CD4-positive, alpha-beta T cell treated with Interleukin-10 for 1 hour (primary cell): ENCODE results near the gene CHAF1A.

Experiments
- DNase-seq: peaks from one replicate; pipeline ENCODE4 v3.0.0-alpha.2; 2020

Gene CHAF1A

DNA sequence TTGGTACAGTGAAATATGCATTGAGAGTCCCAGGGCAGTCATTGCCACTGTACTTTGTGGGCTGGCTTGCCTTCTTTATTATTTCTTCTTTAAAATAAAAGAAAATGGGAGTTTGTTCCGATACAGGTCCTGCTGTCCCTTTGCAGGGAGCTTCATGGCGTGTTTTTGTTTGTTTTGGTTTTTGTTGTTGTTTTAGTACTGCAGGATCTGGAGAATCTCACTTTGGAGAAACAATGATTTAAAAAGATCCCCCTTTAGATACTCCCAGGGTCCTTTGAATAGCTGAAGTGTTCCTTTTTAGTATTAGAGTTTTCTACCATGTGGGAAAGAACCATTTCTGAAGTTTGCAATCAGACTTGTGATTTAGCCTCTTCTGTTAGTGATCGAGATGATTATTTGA is 11.1 kb downstream of the CHAF1A start:
- DNase-seq = no peak

DNA sequence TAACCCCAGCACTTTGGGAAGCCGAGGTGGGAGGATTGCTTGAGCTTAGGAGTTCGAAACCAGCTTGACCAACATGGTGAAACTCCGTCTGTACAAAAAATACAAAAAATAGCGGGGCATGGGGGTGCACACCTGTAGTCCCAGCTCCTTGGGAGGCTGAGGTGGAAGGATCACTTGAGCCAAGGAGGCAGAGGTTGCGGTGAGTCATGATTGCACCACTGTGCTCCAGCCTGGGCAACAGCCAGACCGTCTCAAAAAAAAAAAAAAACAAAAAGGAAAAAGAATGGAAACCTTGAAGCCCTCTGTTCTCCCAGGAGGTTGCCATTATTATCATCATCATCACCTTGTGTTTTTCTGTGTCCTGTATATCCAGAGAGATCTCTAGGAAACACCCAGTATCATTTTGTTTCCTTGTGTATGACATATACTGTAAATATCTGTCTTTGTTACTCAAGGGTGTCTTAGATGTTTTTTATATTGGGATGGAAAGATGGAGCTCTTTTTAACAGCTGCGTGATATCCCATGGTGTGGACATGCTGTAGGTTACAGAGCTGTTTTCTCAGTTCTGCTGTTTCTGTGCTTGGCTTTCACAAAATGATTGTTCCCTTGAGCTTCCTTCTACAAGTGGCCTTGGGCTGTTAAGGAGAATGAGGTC is 11.8 kb downstream of the CHAF1A start:
- no peak for DNase-seq

DNA sequence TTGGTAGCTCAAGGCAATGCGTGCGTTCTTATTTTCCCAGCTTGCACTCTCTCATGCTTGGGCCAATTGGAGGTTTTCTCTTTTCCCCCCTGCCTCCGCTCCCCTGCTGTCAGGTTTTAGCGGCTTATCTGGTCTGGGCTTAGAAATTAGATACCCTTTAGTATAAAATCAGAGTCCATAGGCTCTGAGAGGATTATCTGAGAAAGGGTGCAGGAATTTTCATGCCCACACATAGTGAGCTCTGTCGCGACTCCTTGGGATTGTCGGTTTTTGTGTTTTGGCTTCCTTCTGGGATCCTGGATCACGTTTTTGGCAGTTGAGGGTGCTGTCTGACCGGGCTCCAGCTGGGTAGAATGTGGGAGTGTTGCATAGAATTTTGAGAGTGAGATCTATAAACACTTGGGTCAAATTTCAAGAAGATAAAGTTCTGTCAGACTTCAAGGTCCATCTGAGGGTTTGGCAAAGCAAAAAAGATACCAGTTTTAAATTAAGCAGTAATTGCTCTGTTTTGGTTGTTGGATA is 12.4 kb downstream of the CHAF1A start:
- DNase-seq = no peak

DNA sequence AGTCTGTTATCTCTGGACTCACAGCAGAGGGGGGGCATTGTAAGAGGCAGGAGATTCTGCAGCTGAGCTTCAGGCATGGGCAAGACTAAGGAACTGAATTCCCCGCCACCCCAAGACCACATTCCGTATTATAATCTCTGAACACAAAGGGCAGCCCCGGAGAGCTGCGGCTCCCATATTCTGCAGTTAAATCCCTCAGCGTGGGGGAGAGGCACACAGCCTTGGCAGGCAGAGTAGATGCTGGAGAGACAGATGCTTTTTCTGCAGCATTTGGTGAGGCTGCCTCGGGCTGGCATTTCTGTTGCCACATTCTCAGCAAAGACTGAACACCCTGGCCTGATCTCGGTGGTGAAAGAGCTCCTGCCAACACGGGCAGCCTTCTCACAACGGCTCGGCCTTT is 12.9 kb downstream of the CHAF1A start:
- DNase-seq = no peak

- no peak for DNase-seq
Observed at GRCh38 chr19:4416268-4416667, 13.8 kb downstream of the CHAF1A start.

GRCh38 chr19:4423416-4424126 is 21.1 kb downstream of the CHAF1A start:
- no peak for DNase-seq

DNA sequence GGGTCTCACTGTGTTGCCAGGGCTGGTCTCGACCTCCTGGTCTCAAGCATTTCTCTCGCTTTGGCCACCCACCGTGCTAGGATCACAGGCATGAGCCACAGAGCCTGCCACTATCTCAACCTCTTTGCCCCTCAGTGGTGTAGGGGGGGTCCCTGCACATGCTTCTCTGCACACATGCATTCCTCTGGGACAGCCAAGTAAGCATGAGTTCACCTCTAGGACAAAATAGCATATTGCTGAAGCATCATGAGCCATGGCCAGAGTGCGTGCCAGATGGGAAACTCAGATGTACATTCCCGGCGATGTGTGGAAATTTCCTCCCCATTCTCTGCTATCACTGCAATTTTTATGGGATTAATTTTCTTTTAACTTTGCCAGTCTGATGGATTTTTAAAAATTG is 23.1 kb downstream of the CHAF1A start:
- DNase-seq = no peak

GRCh38 chr19:4428326-4428975 is 26.0 kb downstream of the CHAF1A start:
- DNase-seq = no peak

- DNase-seq = no peak
Observed at GRCh38 chr19:4429256-4429655, 26.8 kb downstream of the CHAF1A start.

DNA sequence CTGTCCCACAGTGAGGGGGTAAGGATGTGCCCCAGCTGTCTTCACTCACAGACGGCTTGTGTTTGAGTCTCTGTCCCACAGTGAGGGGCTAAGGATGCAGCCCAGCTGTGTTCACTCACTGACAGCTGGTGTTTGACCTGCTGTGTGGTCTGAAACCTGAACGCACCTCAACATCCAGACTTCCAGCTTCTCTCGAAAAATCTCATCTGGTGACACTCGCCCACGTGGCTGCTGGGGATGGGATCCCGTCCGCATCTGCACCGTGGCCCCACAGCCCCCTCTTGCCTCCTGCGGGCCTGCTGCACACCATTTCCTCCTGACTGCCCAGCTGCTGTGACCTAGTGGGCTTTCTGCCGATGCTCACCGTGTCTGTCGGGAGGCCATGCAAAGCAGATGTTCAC is 27.3 kb downstream of the CHAF1A start:
- no peak for DNase-seq

DNA sequence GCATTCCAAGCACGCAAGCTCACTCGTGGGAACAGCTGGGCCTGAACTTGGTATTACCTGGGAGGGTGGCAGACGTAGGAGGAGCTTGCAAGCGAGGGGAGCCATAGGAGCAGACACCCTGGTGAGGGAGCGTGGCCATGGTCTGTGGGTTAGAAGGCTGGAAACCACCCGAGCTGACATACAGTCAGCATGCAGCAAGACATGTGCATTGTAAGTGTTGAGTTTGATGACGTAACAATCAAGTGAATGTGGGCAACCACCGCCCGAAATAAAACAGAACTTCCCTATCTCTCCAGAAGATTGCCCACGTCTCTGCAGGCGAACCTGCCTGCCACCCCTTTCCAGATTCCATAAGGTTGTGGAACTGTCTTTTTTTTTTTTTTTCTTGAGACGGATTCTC is 28.3 kb downstream of the CHAF1A start:
- DNase-seq = peak; percentile 20

- no peak for DNase-seq
Observed at GRCh38 chr19:4431296-4431695, 28.9 kb downstream of the CHAF1A start.

GRCh38 chr19:4431808-4432674 is 29.6 kb downstream of the CHAF1A start:
- DNase-seq = peak; percentile 10

GRCh38 chr19:4432918-4433506 is 30.6 kb downstream of the CHAF1A start:
- DNase-seq = no peak

- no peak for DNase-seq
Observed at GRCh38 chr19:4434391-4434790, 32.0 kb downstream of the CHAF1A start.

DNA sequence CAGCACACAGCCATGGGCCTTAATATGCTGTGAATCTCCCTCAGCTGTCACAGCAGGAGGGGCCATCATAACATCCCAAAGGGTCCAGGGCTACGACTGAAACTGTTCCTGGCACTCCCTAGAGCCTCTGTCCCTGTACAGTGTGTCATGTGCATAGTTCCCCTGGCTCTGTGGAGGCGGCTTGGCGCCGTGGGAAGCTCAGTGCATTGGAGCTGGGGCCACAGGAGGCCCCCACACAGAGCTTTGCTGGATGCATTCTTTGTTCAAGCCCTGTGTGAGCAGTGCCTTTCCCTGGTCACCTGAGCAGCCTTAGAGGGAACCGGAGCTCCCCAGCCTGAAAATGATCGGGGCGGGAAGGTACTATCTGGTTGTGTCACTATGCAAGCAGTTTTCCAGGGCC is 33.8 kb downstream of the CHAF1A start:
- no peak for DNase-seq

GRCh38 chr19:4437103-4437502 is 34.7 kb downstream of the CHAF1A start:
- DNase-seq = no peak

GRCh38 chr19:4439243-4439642 is 36.8 kb downstream of the CHAF1A start:
- DNase-seq = no peak

GRCh38 chr19:4441994-4442818 is 39.8 kb downstream of the CHAF1A start:
- no peak for DNase-seq

GRCh38 chr19:4442819-4443146 is 40.3 kb downstream of the CHAF1A start:
- no peak for DNase-seq

GRCh38 chr19:4443188-4443587 is 40.7 kb downstream of the CHAF1A start:
- no peak for DNase-seq
